HEK293 (cell line): ENCODE data around the gene GSN.

Source experiments
- CTCF ChIA-PET: fragments of 350-600 bp; formaldehyde crosslinking; extraction: SDS; loops from one replicate; lab custom pipeline; 2021; ENCODE audit warnings: antibody characterized with exemption; lab: Yijun Ruan, JAX
- POLR2A ChIA-PET: fragments of 300-600 bp; formaldehyde crosslinking; extraction: SDS; loops from one replicate; lab custom pipeline; 2020; ENCODE audit warnings: antibody characterized with exemption, inconsistent platforms; lab: Yijun Ruan, JAX
- H3K27ac ChIP-seq: fragments of 200-500 bp; sonication (Bioruptor generic); 2 replicates; pipeline ENCODE4 v1.5.1; 2014; ENCODE audit warnings: low read depth, low read length, control low read depth, inconsistent platforms; ENCODE audit errors: extremely low read depth
- H3K36me3 ChIP-seq, 2 experiments: fragments of 200-500 bp in 1 of 2; sonication (Bioruptor generic) in 1 of 2; 1 replicate in 1 of 2; 2 replicates in 1 of 2; pipeline ENCODE4 v1.5.1; 2014 to 2017; ENCODE audit warnings: inconsistent platforms in 2 of 2, low read length in 2 of 2; ENCODE audit not compliant: control insufficient read depth in 2 of 2, insufficient read depth in 1 of 2
- H3K4me1 ChIP-seq: fragments of 200-500 bp; sonication (Bioruptor generic); 2 replicates; pipeline ENCODE4 v1.5.1; 2014; ENCODE audit warnings: mild to moderate bottlenecking, low read length, inconsistent platforms; ENCODE audit not compliant: control insufficient read depth, insufficient read depth
- H3K4me3 ChIP-seq: 2 replicates; pipeline ENCODE4 v1.5.1; 2011; ENCODE audit warnings: low read depth, mild to moderate bottlenecking, control low read depth, low read length, moderate library complexity
- H3K9me3 ChIP-seq: fragments of 200-500 bp; sonication (Bioruptor generic); 2 replicates; pipeline ENCODE4 v1.5.1; 2014; ENCODE audit warnings: low read depth, low read length, inconsistent platforms; ENCODE audit not compliant: control insufficient read depth, insufficient read depth
- MEIS1 ChIP-seq: sonication (generic); formaldehyde crosslinking; IDR thresholded peaks from 2 replicates; pipeline ENCODE4 v1.8.1; 2022; ENCODE audit warnings: missing genetic modification reagents, mild to moderate bottlenecking, borderline replicate concordance
- ZNF223 ChIP-seq: fragments of 450-650 bp; formaldehyde crosslinking; IDR thresholded peaks from 2 replicates; pipeline ENCODE4 v1.5.1; 2016; ENCODE audit warnings: missing biosample characterization, missing genetic modification characterization
- ZNF239 ChIP-seq: fragments of 450-650 bp; formaldehyde crosslinking; IDR thresholded peaks from 2 replicates; pipeline ENCODE4 v1.5.1; 2016; ENCODE audit warnings: missing biosample characterization, missing genetic modification characterization
- ZNF292 ChIP-seq: fragments of 450-650 bp; formaldehyde crosslinking; IDR thresholded peaks from 2 replicates; pipeline ENCODE4 v1.5.1; 2016; ENCODE audit warnings: low read depth, missing biosample characterization, missing genetic modification characterization, borderline replicate concordance
- ZNF37A ChIP-seq: fragments of 450-650 bp; IDR thresholded peaks from 2 replicates; pipeline ENCODE4 v1.5.1; 2018; ENCODE audit warnings: missing biosample characterization, missing genetic modification characterization
- ZNF530 ChIP-seq: fragments of 450-650 bp; formaldehyde crosslinking; IDR thresholded peaks from 2 replicates; pipeline ENCODE4 v1.5.1; 2016; ENCODE audit warnings: low read depth, missing biosample characterization, missing genetic modification characterization
- ZNF555 ChIP-seq: fragments of 450-650 bp; formaldehyde crosslinking; conservative IDR thresholded peaks from 2 replicates; pipeline ENCODE4 v1.5.1; 2017; ENCODE audit warnings: missing biosample characterization, mild to moderate bottlenecking, missing genetic modification characterization, inconsistent platforms
- ZNF654 ChIP-seq: fragments of 450-650 bp; formaldehyde crosslinking; IDR thresholded peaks from 2 replicates; pipeline ENCODE4 v1.5.1; 2016; ENCODE audit warnings: low read depth, missing biosample characterization, missing genetic modification characterization
- ZNF768 ChIP-seq: fragments of 450-650 bp; formaldehyde crosslinking; IDR thresholded peaks from 2 replicates; pipeline ENCODE4 v1.5.1; 2018; ENCODE audit warnings: missing biosample characterization, mild to moderate bottlenecking, missing genetic modification characterization
- TF ChIP-seq, protein P1 (sequence below): fragments of 450-650 bp; IDR thresholded peaks from 2 replicates; pipeline ENCODE4 v1.5.1; 2018; ENCODE audit warnings: missing biosample characterization, mild to moderate bottlenecking, missing genetic modification characterization

GSN gene

DNA sequence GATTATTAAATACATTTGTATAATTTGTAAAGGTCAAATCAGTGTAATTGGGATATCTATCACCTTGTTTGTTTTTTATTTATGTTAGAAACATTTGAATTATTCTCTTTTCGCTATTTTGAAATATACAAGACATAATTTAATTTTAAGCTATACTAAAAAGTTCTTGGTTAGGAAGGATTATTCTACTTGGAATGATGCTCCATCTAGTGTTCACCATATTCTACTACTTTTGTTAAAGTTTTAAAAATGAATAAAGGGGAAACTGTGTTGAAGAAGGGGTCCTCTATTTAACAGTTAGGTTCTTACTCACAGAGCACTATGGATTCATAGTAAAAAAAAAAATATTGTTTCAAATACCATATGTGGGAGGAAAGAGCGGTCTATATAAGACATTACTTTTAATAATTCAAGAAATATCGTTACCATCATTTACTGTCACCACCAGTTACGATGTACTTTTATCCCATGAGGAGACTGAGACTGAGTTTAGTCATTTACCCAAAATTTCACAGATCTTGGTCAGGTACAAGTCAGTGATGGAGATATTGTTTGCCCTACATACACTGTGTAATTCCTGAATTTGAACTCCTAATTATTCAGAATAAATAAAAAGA lies 108.4 kb downstream of the GSN start:
- ChIA-PET CTCF (interaction anchor here (0.6 to 6.1 kb wide), 12 partner anchors 9 to 189 kb away, joined by 3 to 110 read pairs (median 6); no protein-coding TSS in a partner anchor), POLR2A (no interaction called here)
- Histone ChIP-seq H3K36me3 (no peaks in the 10 kb centered on the region), H3K4me3 (no peak overlapping the region), H3K4me1 (no peaks in the 10 kb centered on the region), H3K9me3 (no peaks in the 10 kb centered on the region), H3K27ac (no peak overlapping the region)
- TF ChIP-seq, protein P1, sequence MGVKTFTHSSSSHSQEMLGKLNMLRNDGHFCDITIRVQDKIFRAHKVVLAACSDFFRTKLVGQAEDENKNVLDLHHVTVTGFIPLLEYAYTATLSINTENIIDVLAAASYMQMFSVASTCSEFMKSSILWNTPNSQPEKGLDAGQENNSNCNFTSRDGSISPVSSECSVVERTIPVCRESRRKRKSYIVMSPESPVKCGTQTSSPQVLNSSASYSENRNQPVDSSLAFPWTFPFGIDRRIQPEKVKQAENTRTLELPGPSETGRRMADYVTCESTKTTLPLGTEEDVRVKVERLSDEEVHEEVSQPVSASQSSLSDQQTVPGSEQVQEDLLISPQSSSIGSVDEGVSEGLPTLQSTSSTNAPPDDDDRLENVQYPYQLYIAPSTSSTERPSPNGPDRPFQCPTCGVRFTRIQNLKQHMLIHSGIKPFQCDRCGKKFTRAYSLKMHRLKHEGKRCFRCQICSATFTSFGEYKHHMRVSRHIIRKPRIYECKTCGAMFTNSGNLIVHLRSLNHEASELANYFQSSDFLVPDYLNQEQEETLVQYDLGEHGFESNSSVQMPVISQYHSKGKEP (tag by site-specific recombination): no peak
- peak; percentile 16; the same call in 1 of the 2 replicates for TF ChIP-seq ZNF654 (tag by site-specific recombination)
- no peak for TF ChIP-seq ZNF37A (tag by site-specific recombination)
- TF ChIP-seq MEIS1 (CRISPR knock-in tag): no peak

DNA sequence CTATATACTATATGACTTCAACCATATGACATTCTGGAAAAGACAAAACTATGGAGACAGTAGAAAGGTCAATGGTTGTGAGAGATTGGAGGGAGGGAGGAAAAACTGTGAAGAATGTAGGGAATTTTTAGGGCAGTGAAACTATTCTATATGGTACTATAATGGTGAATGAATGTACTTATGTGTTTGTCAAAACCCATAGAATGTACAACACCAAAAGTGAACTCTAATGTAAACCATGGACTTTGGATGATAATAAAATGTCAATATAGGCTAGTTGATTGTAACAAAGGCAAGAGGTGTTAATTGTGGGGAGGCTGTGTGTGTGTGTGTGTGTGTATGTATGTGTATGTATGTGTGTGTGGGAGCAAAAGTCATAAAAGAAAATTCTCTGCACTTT lies 112.9 kb downstream of the GSN start:
- no peaks in the 10 kb centered on the region for H3K4me1 ChIP-seq
- no peak overlapping the region for H3K27ac ChIP-seq
- ChIA-PET CTCF (interaction anchor here (0.9 to 1.6 kb wide), 3 partner anchors 61 to 167 kb away, joined by 6 to 7 read pairs (median 7); no protein-coding TSS in a partner anchor), POLR2A (no interaction called here)
- no peak overlapping the region for H3K4me3 ChIP-seq
- TF ChIP-seq ZNF239 (tag by site-specific recombination) (no peak), ZNF292 (no peak), ZNF555 (tag by site-specific recombination) (no peak), ZNF223 (tag by site-specific recombination) (no peak), ZNF530 (tag by site-specific recombination) (no peak), ZNF768 (tag by site-specific recombination) (no peak)
- no peaks in the 10 kb centered on the region for H3K36me3 ChIP-seq
- H3K9me3 ChIP-seq: no peaks in the 10 kb centered on the region
